T-helper 9 cell (primary cell): ENCODE results near the gene TSPAN9.
"Not testable (repeated sequence)": the region's sequence is repeated elsewhere in the genome, so short reads cannot be mapped to it uniquely, and the experiment has no call there.

Experiments
- DNase-seq: peaks from one replicate; pipeline ENCODE4 v3.0.0-alpha.2; 2020

The TSPAN9 gene

DNA sequence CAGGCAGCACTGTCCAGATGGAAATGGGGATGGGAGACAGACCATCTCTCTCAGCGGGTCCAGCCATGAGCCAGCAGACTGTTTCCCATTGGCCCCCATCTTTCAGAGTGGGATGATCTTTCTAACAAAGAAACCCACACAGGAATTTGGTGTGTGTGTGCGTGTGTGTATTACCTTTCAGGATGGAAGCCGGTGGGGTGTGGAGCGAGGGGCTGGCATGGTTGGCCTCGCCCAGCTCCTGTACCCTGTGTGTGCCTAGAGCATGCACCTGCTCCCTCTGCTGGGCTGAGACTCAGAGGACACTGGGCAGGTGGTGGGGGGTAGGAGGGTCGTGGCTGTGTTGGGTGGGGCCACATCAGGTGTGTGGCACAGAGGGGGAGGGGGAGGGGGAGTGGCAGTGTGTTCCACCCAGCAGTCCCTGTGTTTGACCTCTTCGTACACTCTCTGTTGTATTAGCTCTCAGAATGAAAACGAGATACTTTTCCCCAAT lies 33.0 kb upstream of the TSPAN9 start:
- no peak for DNase-seq

GRCh38 chr12:3045494-3045893 lies 31.7 kb upstream of the TSPAN9 start:
- DNase-seq = no peak

- DNase-seq = no peak
Observed at GRCh38 chr12:3045989-3046388, 31.2 kb upstream of the TSPAN9 start.

GRCh38 chr12:3046441-3047200 lies 30.6 kb upstream of the TSPAN9 start:
- no peak for DNase-seq

GRCh38 chr12:3047961-3048360 lies 29.2 kb upstream of the TSPAN9 start:
- no peak for DNase-seq

- no peak for DNase-seq
Observed at GRCh38 chr12:3048540-3048939, 28.6 kb upstream of the TSPAN9 start.

- DNase-seq = no peak
Observed at GRCh38 chr12:3049176-3049575, 28.0 kb upstream of the TSPAN9 start.

- no peak for DNase-seq
Observed at GRCh38 chr12:3049611-3050249, 27.4 kb upstream of the TSPAN9 start.

GRCh38 chr12:3054374-3054773 lies 22.8 kb upstream of the TSPAN9 start:
- DNase-seq = no peak

GRCh38 chr12:3055026-3055703 lies 22.0 kb upstream of the TSPAN9 start:
- no peak for DNase-seq

GRCh38 chr12:3055704-3056467 lies 21.3 kb upstream of the TSPAN9 start:
- no peak for DNase-seq

GRCh38 chr12:3061059-3061458 lies 16.1 kb upstream of the TSPAN9 start:
- DNase-seq = no peak

DNA sequence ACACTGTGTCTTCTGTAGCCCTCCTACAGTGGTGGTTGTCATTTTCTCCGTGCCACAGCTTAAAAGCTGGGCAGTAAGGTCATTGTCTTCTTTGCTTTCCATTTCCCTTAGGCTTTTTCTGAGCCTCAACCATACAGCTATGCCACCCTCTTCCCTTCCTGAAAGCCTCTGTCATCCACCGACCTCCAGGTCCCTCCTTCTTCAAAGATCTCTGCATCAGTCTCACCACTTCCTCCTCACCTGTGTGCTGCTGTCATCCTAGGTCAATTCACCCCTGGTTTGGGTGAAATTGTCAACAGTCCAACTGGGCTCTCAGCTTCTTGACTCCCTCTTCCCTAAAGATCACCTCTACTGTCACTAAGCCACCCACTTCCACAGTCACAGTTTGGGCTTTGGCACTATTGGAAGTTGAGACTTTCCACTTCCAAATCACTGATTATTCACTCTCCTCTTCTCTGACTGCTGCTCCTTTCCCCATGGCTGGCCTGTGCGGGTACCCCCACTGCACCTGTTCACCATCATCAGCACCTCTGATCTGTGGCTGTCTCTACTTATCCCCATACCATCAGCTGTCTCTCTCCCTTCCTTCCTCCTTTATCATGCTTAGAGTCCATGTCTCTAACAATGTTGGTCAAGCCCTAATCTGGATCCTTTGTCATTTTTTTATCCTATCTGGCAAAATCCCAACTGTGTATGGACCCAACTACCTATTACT lies 15.5 kb upstream of the TSPAN9 start:
- no peak for DNase-seq

DNA sequence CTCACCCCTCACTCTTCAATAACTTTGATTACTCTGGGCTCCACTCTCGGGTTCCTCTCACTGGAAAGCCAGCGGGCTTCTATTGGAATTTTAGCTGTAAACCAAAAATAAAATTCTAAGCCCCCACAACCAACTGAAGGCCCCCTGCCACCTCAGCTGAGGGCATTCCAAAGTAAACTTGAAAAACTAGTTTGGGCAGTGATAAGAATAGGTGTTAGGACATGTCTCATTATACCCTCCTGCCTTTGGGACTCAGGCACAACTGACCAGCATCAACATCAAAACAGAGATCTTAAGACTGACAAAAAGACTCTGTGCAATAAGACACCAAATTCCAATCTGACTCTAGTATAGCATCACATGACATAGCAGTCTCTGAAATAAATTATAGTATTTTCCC lies 11.9 kb upstream of the TSPAN9 start:
- no peak for DNase-seq

GRCh38 chr12:3065846-3066245 lies 11.3 kb upstream of the TSPAN9 start:
- not testable (repeated sequence) for DNase-seq

GRCh38 chr12:3069714-3070113 lies 7.5 kb upstream of the TSPAN9 start:
- DNase-seq = no peak

GRCh38 chr12:3071107-3071506 lies 6.1 kb upstream of the TSPAN9 start:
- no peak for DNase-seq

GRCh38 chr12:3071710-3072109 lies 5.5 kb upstream of the TSPAN9 start:
- DNase-seq = no peak

DNA sequence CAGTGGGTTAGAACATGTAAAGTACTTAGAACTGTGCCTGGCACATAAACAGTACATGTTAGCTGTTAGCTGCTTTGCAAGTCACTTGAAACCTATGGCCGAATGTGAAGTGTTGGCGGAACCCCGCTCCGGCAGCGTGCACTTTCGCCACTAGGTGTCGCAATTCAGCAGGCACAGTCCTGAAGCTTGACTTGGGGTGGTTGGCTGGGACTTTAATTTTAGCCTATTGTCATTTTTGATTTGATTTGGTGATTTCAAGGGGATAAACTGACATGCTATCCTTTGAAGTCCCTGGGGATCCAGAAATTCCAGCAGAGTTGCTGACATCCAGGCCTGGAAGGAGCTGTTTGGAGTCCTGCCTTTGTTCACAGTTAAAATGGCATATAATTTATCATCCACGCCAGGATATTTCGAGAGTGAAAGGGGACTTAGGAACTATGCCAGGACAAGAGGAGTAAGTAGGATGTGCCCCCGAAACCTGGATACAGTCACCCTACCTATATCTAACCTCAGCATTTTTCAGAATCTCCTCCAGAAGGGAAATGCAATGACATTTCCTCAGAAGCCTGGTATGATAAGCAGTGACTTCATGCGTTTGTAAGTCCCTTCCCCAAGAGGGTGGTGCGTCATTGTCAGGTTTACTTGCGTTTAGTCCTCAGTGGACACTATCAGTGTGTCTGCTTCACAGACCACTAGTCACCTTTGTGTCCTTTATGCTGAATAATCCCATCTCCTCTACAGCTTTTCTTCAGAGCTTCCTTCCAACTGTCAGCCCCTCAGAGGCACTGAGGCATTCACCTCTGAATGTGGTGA lies 3.5 kb upstream of the TSPAN9 start:
- DNase-seq = peak; percentile 80

GRCh38 chr12:3075315-3075714 lies 1.9 kb upstream of the TSPAN9 start:
- DNase-seq = no peak

GRCh38 chr12:3077572-3078081 lies 448 bp downstream of the TSPAN9 start:
- peak; percentile 6 for DNase-seq
